Measurements from ENCODE around the gene DUSP22.
"Not testable (repeated sequence)": the region's sequence is repeated elsewhere in the genome, so short reads cannot be mapped to it uniquely, and the experiment has no call there.

The DUSP22 gene

DNA sequence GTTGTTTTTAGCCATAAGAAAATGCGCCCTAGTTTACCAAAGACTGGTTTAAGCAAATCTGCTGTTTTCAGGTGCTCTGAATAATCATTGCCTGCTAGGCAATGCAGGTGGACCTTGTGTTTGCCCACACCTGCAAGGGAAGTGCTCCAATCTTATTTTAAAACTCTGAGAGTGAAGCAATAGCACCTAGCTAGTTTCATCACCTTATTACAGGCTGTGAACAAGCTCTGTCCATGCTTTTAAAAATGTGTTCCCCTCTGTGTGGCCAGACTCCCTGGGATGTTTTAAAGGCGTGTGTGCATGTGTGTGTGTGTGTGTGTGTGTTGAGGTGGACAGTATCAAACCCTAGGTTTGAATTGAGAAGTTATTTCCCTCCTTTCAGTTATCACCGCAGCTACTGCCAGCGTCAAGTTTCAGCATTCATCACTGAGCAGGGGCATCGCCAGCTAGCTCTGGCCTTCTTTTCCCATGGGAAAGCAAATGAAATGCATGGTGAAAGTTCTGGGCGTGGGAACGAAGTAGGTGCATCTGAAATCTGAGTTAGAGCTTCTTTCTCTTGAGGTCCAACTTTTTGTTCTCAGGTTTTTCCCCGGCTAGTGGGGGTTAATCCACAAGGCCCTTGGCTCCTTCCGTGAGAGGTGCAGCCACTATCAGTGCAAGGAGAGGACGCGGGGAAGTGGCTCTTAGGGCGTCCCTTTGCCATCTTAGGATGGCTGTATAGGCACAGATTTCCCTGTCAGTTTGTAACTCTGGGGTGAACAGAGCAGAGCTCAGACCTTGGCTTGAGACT lies 30.8 kb downstream of the DUSP22 start:
- Histone ChIP-seq H3K27me3 (replicated peaks; ENCODE audit: control insufficient read depth, insufficient read depth, low read length) (peaks cover 54% of the 10 kb centered on the region), H3K9me3 (ENCODE audit: control insufficient read depth, low read length) (no peaks in the 10 kb centered on the region), H3K4me3 (ENCODE audit: low read length) (no peak overlapping the region), H3K36me3 (ENCODE audit: control insufficient read depth, insufficient read depth, low read length, severe bottlenecking) (peaks cover 4% of the 10 kb centered on the region), H3K9ac (ENCODE audit: low read length) (no peak overlapping the region), H3K4me1 (ENCODE audit: control insufficient read depth, insufficient read depth, low read length) (peaks cover 12% of the 10 kb centered on the region)
- DNase-seq (ENCODE audit: low read depth) = no peak

DNA sequence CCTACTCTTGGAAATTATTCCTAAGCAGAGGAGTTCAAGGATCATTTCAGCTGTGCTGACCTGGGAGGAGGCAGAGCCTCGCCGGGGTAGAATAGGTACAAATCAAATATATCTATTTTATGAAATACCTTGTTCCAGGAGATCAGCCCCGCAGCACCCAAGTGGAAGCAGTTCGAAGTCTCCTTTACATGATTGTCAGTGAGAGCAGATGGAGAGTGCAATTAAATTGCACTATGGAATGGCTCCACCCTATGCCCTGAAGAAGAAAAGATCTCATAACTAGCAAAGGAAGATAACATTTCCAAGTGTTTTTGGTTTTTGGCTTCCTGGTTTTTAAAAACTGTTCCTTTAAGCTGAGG lies 31.4 kb downstream of the DUSP22 start:
- Histone ChIP-seq H3K9ac (ENCODE audit: low read length) (no peak overlapping the region), H3K9me3 (ENCODE audit: control insufficient read depth, low read length) (no peaks in the 10 kb centered on the region), H3K27me3 (replicated peaks; ENCODE audit: control insufficient read depth, insufficient read depth, low read length) (peaks cover 51% of the 10 kb centered on the region), H3K4me3 (ENCODE audit: low read length) (no peak overlapping the region), H3K36me3 (ENCODE audit: control insufficient read depth, insufficient read depth, low read length, severe bottlenecking) (peaks cover 4% of the 10 kb centered on the region), H3K4me1 (ENCODE audit: control insufficient read depth, insufficient read depth, low read length) (peaks cover 18% of the 10 kb centered on the region)
- no peak for DNase-seq (ENCODE audit: low read depth)

DNA sequence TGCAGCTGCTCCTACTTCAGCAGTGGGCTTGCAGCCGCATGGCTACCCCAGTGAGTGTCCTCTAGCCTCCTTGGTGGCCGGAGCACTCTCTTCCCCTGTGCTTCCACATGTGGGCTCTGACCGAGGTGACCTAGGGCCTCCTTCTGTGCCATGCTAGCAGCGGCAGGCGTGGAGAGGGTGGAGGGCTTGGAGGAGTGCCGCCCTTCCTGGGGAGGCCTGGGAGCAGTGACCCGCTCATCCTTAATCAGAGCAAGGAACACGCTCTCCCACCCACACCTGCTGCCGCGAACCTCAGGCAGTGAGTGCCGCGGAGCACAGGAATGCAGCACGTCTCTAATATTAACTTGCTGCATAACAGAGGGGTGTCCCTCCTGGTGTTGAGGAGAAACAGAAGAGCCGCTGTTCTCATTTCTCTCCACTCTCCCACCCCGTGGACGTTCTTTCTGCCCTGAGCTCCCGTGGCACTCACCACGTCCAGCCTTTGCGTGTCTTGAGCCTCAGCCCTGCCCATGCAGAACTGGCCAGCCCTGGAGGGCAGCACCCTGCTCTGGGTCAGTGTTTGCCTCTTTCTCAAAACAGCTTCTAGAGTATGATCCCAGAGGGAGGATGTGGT lies 31.9 kb downstream of the DUSP22 start:
- Histone ChIP-seq H3K9me3 (ENCODE audit: control insufficient read depth, low read length) (no peaks in the 10 kb centered on the region), H3K36me3 (ENCODE audit: control insufficient read depth, insufficient read depth, low read length, severe bottlenecking) (peaks cover 4% of the 10 kb centered on the region), H3K4me3 (ENCODE audit: low read length) (no peak overlapping the region), H3K4me1 (ENCODE audit: control insufficient read depth, insufficient read depth, low read length) (peaks cover 18% of the 10 kb centered on the region), H3K27me3 (replicated peaks; ENCODE audit: control insufficient read depth, insufficient read depth, low read length) (peaks cover 48% of the 10 kb centered on the region), H3K9ac (ENCODE audit: low read length) (no peak overlapping the region)
- no peak for DNase-seq (ENCODE audit: low read depth)

DNA sequence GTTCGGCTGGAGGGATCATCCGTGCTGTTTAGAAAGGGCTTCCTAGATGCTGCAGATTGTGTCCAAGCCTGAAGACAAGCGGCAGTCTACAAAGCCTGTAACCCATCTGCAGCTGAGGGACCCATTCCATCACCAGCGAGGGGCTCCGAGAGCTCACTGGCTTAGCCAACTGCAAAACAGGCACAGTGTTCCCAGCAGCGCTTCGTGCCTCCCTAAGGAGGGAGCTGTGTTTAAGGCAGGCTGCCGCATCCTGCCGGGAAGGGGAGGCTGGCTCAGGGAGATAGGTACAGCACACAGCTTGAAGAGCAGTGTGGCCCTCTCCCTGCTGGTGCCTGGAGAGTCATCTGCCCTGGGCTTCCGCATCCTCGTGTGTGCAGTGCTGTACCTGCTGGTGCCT lies 32.4 kb downstream of the DUSP22 start:
- Histone ChIP-seq H3K9ac (ENCODE audit: low read length) (no peak overlapping the region), H3K36me3 (ENCODE audit: control insufficient read depth, insufficient read depth, low read length, severe bottlenecking) (peaks cover 4% of the 10 kb centered on the region), H3K9me3 (ENCODE audit: control insufficient read depth, low read length) (no peaks in the 10 kb centered on the region), H3K27me3 (replicated peaks; ENCODE audit: control insufficient read depth, insufficient read depth, low read length) (peaks cover 43% of the 10 kb centered on the region), H3K4me3 (ENCODE audit: low read length) (no peak overlapping the region), H3K4me1 (ENCODE audit: control insufficient read depth, insufficient read depth, low read length) (peaks cover 18% of the 10 kb centered on the region)
- DNase-seq (ENCODE audit: low read depth) = no peak

DNA sequence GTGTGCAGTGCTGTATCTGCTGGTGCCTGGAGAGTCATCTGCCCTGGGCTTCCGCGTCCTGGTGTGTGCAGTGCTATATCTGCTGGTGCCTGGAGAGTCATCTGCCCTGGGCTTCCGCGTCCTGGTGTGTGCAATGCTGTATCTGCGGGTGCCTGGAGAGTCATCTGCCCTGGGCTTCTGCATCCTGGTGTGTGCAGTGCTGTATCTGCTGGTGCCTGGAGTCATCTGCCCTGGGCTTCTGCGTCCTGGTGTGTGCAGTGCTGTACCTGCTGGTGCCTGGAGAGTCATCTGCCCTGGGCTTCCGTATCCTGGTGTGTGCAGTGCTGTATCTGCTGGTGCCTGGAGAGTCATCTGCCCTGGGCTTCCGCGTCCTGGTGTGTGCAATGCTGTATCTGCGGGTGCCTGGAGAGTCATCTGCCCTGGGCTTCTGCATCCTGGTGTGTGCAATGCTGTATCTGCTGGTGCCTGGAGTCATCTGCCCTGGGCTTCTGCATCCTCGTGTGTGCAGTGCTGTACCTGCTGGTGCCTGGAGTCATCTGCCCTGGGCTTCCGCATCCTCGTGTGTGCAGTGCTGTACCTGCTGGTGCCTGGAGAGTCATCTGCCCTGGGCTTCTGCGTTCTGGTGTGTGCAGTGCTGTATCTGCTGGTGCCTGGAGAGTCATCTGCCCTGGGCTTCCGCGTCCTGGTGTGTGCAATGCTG lies 33.0 kb downstream of the DUSP22 start:
- not testable (repeated sequence) for H3K36me3 ChIP-seq (ENCODE audit: control insufficient read depth, insufficient read depth, low read length, severe bottlenecking); H3K9ac ChIP-seq (ENCODE audit: low read length); H3K9me3 ChIP-seq (ENCODE audit: control insufficient read depth, low read length); DNase-seq (ENCODE audit: low read depth); H3K4me3 ChIP-seq (ENCODE audit: low read length)
- Histone ChIP-seq H3K27me3 (replicated peaks; ENCODE audit: control insufficient read depth, insufficient read depth, low read length) (peaks cover 40% of the 10 kb centered on the region), H3K4me1 (ENCODE audit: control insufficient read depth, insufficient read depth, low read length) (peaks cover 18% of the 10 kb centered on the region)

DNA sequence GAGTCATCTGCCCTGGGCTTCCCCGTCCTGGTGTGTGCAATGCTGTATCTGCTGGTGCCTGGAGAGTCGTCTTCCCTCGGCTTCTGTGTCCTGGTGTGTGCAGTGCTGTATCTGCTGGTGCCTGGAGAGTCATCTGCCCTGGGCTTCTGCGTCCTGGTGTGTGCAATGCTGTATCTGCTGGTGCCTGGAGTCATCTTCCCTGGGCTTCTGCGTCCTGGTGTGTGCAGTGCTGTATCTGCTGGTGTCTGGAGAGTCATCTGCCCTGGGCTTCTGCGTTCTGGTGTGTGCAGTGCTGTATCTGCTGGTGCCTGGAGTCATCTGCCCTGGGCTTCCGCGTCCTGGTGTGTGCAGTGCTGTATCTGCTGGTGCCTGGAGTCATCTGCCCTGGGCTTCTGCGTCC lies 33.8 kb downstream of the DUSP22 start:
- DNase-seq (ENCODE audit: low read depth); H3K36me3 ChIP-seq (ENCODE audit: control insufficient read depth, insufficient read depth, low read length, severe bottlenecking): not testable (repeated sequence)
- peaks cover 18% of the 10 kb centered on the region for H3K4me1 ChIP-seq (ENCODE audit: control insufficient read depth, insufficient read depth, low read length)

DNA sequence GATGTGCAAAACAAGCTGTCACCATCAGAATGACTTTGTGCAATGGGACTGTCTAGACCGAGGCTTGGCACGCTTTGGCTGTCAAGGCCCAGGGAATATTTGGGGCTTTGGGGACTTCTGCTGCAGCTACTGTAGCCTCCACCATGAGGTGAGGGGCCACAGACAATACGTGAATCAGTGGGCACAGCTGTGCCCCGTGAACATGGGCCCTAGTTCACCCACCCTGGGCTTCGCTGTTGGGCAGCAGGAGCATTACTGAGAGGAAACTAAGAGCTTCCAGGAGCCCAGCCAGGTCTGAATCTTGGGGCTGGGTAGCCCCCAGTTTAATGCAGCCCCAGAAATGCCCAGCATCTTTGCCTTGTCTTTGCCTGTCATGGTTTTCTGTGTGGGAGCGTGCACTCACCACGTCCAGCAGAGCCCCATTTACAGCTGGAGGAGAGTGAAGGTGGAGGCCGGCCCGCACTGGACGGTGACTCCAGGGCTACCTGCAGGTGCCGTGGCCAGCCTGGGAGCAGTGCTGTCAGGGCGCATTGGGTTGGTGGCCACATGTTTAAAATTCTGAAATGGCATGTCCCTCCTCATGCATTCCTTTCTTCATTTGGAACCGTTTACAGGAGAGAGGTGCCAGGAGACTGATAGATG lies 34.7 kb downstream of the DUSP22 start:
- no peak for DNase-seq (ENCODE audit: low read depth)
- Histone ChIP-seq H3K4me3 (ENCODE audit: low read length) (no peak overlapping the region), H3K36me3 (ENCODE audit: control insufficient read depth, insufficient read depth, low read length, severe bottlenecking) (peaks cover 4% of the 10 kb centered on the region), H3K27me3 (replicated peaks; ENCODE audit: control insufficient read depth, insufficient read depth, low read length) (peaks cover 41% of the 10 kb centered on the region), H3K4me1 (ENCODE audit: control insufficient read depth, insufficient read depth, low read length) (peaks cover 18% of the 10 kb centered on the region), H3K9me3 (ENCODE audit: control insufficient read depth, low read length) (no peaks in the 10 kb centered on the region), H3K9ac (ENCODE audit: low read length) (no peak overlapping the region)

More for the DNA sequence above, 33.8 kb downstream of the DUSP22 start:
- H3K9me3 ChIP-seq (ENCODE audit: control insufficient read depth, low read length); H3K9ac ChIP-seq (ENCODE audit: low read length); H3K4me3 ChIP-seq (ENCODE audit: low read length): not testable (repeated sequence)
- peaks cover 38% of the 10 kb centered on the region for H3K27me3 ChIP-seq (replicated peaks; ENCODE audit: control insufficient read depth, insufficient read depth, low read length)

DNA sequence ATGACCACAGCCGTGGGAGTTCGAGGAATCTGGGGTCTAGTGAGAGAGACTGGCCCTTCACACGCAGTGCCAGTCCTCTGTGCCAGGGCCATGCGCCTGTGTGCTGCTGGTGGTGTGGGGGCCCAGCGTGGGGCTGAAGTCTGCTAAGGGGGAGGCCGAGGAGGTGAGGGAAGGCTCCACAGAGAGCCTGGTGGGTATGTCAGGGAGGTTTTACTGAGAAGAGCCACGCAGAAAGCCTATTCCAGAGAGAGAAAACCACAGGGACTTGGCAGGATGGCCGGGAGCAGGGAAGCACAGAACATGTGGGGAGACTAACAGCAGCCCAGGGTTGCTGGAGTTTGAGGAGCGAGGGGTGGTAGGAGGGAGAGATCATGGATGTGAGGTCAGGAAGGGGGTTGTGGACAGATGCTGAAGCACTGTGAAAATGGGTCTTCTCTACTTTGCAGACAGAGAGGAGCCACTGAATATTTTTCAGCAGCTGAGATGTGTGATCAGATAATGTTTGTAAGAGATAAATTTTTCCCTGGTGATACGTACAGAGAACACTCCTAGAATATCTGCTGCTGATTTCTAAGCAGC lies 35.3 kb downstream of the DUSP22 start:
- peaks cover 20% of the 10 kb centered on the region for H3K4me1 ChIP-seq (ENCODE audit: control insufficient read depth, insufficient read depth, low read length)
- no peak overlapping the region for H3K9ac ChIP-seq (ENCODE audit: low read length)
- peak; percentile 48 for DNase-seq (ENCODE audit: low read depth)
- H3K36me3 ChIP-seq (ENCODE audit: control insufficient read depth, insufficient read depth, low read length, severe bottlenecking) = peaks cover 4% of the 10 kb centered on the region
- H3K27me3 ChIP-seq (replicated peaks; ENCODE audit: control insufficient read depth, insufficient read depth, low read length) = peaks cover 36% of the 10 kb centered on the region
- peak overlapping the region; percentile 24 for H3K4me3 ChIP-seq (ENCODE audit: low read length)
- no peaks in the 10 kb centered on the region for H3K9me3 ChIP-seq (ENCODE audit: control insufficient read depth, low read length)

DNA sequence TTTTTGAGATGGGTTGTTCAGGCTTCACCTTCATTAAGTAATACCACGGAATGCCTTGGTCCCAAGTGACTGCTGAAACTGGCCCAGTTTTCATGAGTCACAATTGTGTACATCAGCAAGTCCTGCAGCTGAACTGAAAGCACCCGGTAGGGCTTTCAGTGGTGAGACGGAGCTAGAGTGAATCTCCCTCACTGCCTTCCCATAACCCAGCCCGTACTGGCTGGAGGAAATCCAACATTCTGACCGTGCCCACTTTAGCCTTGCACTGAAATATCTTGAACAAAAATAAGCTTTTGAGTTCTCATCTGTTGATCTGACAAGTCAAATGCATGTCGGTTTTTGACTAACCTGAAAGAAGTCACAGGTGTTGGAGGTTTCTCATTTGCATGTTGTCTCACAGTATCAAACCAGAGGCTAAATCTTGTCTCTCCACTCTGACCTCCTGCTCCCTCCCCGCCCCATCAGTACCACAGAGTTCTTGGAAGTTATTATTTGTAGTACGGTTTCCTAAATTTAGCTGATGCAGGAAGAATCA lies 35.9 kb downstream of the DUSP22 start:
- peak; percentile 90 for DNase-seq (ENCODE audit: low read depth)
- Histone ChIP-seq H3K36me3 (ENCODE audit: control insufficient read depth, insufficient read depth, low read length, severe bottlenecking) (peaks cover 4% of the 10 kb centered on the region), H3K9ac (ENCODE audit: low read length) (no peak overlapping the region), H3K9me3 (ENCODE audit: control insufficient read depth, low read length) (no peaks in the 10 kb centered on the region), H3K4me1 (ENCODE audit: control insufficient read depth, insufficient read depth, low read length) (peaks cover 25% of the 10 kb centered on the region), H3K4me3 (ENCODE audit: low read length) (peak overlapping the region; percentile 24), H3K27me3 (replicated peaks; ENCODE audit: control insufficient read depth, insufficient read depth, low read length) (peaks cover 31% of the 10 kb centered on the region)

DNA sequence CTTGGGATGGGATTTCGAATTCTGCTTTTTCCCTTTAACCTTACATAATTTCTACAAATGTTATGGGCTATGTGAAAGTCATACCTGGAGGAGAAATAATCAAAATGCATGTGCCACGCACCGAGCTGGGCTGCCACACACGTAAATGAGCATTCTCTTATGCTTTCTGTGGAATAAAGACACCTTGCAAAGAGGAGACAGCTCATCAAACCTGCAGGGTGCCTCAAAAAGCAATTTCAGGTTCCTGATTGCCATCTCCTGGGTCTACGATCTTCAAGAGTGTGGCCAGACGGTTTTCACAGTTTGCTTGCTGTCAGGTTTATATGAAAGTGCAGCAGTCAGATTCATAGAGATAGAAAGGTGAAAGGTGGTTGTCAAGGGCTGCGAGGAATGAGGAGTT lies 36.6 kb downstream of the DUSP22 start:
- peaks cover 4% of the 10 kb centered on the region for H3K36me3 ChIP-seq (ENCODE audit: control insufficient read depth, insufficient read depth, low read length, severe bottlenecking)
- DNase-seq (ENCODE audit: low read depth) = no peak
- H3K27me3 ChIP-seq (replicated peaks; ENCODE audit: control insufficient read depth, insufficient read depth, low read length) = peaks cover 28% of the 10 kb centered on the region
- no peak overlapping the region for H3K9ac ChIP-seq (ENCODE audit: low read length)
- no peak overlapping the region for H3K4me3 ChIP-seq (ENCODE audit: low read length)
- peaks cover 25% of the 10 kb centered on the region for H3K4me1 ChIP-seq (ENCODE audit: control insufficient read depth, insufficient read depth, low read length)
- H3K9me3 ChIP-seq (ENCODE audit: control insufficient read depth, low read length) = no peaks in the 10 kb centered on the region

Measured in adipocyte (in vitro differentiated cells).